IgD-negative memory B cell (primary cell): ENCODE measurements around the gene DCDC2C. TPM values are rescaled to one million over a fixed set of nuclear protein-coding genes. Genes with fewer than 3 reads are reported as not detected.

Experiments
- H3K27ac Mint-ChIP-seq, 3 donors: one replicate each; pipeline ENCODE4 v1.8.0; 2020 to 2022; ENCODE audit warnings: mild to moderate bottlenecking in 3 of 3, mixed read lengths in 3 of 3, moderate library complexity in 1 of 3
- H3K27me3 Mint-ChIP-seq: one replicate; pipeline ENCODE4 v1.8.0; 2021; ENCODE audit warnings: mixed read lengths
- H3K36me3 Mint-ChIP-seq: one replicate; pipeline ENCODE4 v1.8.0; 2020; ENCODE audit warnings: mild to moderate bottlenecking, mixed read lengths
- H3K4me1 Mint-ChIP-seq, 3 donors: one replicate each; pipeline ENCODE4 v1.8.0; 2020 to 2022; ENCODE audit warnings: mixed read lengths in 3 of 3, mild to moderate bottlenecking in 1 of 3
- H3K4me3 Mint-ChIP-seq, 4 donors: one replicate each; pipeline ENCODE4 v1.8.0; 2020 to 2022; ENCODE audit warnings: mild to moderate bottlenecking in 4 of 4, mixed read lengths in 4 of 4, moderate library complexity in 3 of 4
- H3K9me3 Mint-ChIP-seq, 3 donors: one replicate each; pipeline ENCODE4 v1.8.0; 2020 to 2021; ENCODE audit warnings: mixed read lengths in 3 of 3, mild to moderate bottlenecking in 1 of 3
- polyA plus RNA-seq: library from polyadenylated mRNA; unstranded; fragments of 300-500 nt; fragmentation: Illumina TruSeq; gene quantifications from one replicate; pipeline ENCODE4 v1.2.3, GENCODE V29; 2021

Gene DCDC2C
- polyA plus RNA-seq, 1 donor from 2014 or later: not detected

- H3K27ac Mint-ChIP-seq: no peak overlapping the region
- H3K4me3 Mint-ChIP-seq: no peak overlapping the region
- peaks cover 0 to 3% (median 0%) of the 10 kb centered on the region in 3 donors for H3K9me3 Mint-ChIP-seq
- peaks cover 3% of the 10 kb centered on the region for H3K27me3 Mint-ChIP-seq
- no peaks in the 10 kb centered on the region for H3K36me3 Mint-ChIP-seq
- H3K4me1 Mint-ChIP-seq: no peaks in the 10 kb centered on the region
These were observed 9.0 kb downstream of the DCDC2C start for GRCh38 chr2:3712424-3712823.

GRCh38 chr2:3712831-3713503 is 9.6 kb downstream of the DCDC2C start:
- H3K4me1 Mint-ChIP-seq: no peaks in the 10 kb centered on the region
- peaks cover 3% of the 10 kb centered on the region for H3K27me3 Mint-ChIP-seq
- H3K9me3 Mint-ChIP-seq: peaks cover 0 to 3% (median 0%) of the 10 kb centered on the region in 3 donors
- H3K36me3 Mint-ChIP-seq: no peaks in the 10 kb centered on the region
- no peak overlapping the region for H3K27ac Mint-ChIP-seq
- H3K4me3 Mint-ChIP-seq: no peak overlapping the region

- H3K36me3 Mint-ChIP-seq: no peaks in the 10 kb centered on the region
- H3K4me1 Mint-ChIP-seq: no peaks in the 10 kb centered on the region
- peaks cover 7% of the 10 kb centered on the region for H3K27me3 Mint-ChIP-seq
- no peak overlapping the region for H3K27ac Mint-ChIP-seq
- no peak overlapping the region for H3K4me3 Mint-ChIP-seq
- H3K9me3 Mint-ChIP-seq: peaks cover 3 to 16% (median 14%) of the 10 kb centered on the region in 3 donors
These were observed 15.3 kb downstream of the DCDC2C start for GRCh38 chr2:3718679-3719078.

DNA sequence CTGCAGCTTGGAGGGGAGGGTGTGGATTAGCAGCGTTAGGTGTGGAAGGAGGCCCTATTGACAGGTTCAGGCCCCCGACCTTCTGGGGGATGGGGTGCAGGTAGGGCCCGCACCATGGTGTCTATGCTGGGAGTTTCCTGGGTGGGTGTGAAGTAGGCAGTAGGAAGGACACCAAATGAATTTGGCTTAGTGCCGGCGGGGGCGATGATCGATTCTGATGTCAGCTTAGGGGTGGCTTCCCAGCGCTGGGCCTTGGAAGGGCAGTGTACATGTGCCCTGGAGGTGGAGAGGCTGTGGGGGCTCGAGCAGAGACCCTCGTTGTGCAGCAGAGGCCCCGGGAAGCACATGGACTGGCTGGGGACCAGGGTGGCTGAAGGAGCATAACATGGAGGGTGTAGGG is 21.6 kb downstream of the DCDC2C start:
- no peak overlapping the region for H3K27ac Mint-ChIP-seq
- H3K4me3 Mint-ChIP-seq: no peak overlapping the region
- H3K4me1 Mint-ChIP-seq: no peaks in the 10 kb centered on the region
- H3K36me3 Mint-ChIP-seq: no peaks in the 10 kb centered on the region
- H3K27me3 Mint-ChIP-seq: peaks cover 11% of the 10 kb centered on the region
- peaks cover 3 to 19% (median 16%) of the 10 kb centered on the region in 3 donors for H3K9me3 Mint-ChIP-seq

GRCh38 chr2:3725458-3726250 is 22.3 kb downstream of the DCDC2C start:
- peaks cover 11% of the 10 kb centered on the region for H3K27me3 Mint-ChIP-seq
- H3K4me1 Mint-ChIP-seq: no peaks in the 10 kb centered on the region
- peak overlapping the region in 1 of 4 donors; percentile 52 for H3K4me3 Mint-ChIP-seq
- peaks cover 2 to 14% (median 9%) of the 10 kb centered on the region in 3 donors for H3K9me3 Mint-ChIP-seq
- H3K36me3 Mint-ChIP-seq: no peaks in the 10 kb centered on the region
- H3K27ac Mint-ChIP-seq: no peak overlapping the region

DNA sequence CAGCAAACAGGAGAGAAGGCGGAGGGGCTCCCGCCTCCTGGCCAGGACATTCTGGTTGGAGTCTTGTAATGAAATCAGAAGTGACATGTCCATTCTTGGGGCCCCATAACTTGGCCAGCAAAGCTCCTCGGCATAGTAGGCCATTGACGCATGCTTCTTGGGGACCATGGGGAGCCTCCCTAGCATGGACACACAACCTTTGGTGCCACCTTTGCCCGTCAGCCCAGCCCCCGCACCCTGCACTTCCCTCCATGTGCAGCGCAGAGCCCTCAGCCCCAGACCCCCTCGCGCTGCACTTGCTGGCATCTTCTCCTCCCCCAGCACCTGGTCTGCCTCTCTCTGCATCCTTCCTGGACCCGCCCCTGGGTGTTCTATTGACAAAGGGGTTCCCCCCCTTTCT is 23.1 kb downstream of the DCDC2C start:
- H3K27me3 Mint-ChIP-seq: peaks cover 10% of the 10 kb centered on the region
- H3K27ac Mint-ChIP-seq: no peak overlapping the region
- no peaks in the 10 kb centered on the region for H3K36me3 Mint-ChIP-seq
- peaks cover 0 to 10% (median 3%) of the 10 kb centered on the region in 3 donors for H3K9me3 Mint-ChIP-seq
- no peaks in the 10 kb centered on the region for H3K4me1 Mint-ChIP-seq
- no peak overlapping the region for H3K4me3 Mint-ChIP-seq

GRCh38 chr2:3727397-3728045 is 24.1 kb downstream of the DCDC2C start:
- H3K27ac Mint-ChIP-seq: no peak overlapping the region
- no peak overlapping the region for H3K4me3 Mint-ChIP-seq
- no peaks in the 10 kb centered on the region for H3K36me3 Mint-ChIP-seq
- peaks cover 9% of the 10 kb centered on the region for H3K27me3 Mint-ChIP-seq
- peaks cover 0 to 6% (median 0%) of the 10 kb centered on the region in 3 donors for H3K9me3 Mint-ChIP-seq
- no peaks in the 10 kb centered on the region for H3K4me1 Mint-ChIP-seq

GRCh38 chr2:3728104-3729054 is 25.0 kb downstream of the DCDC2C start:
- no peaks in the 10 kb centered on the region for H3K36me3 Mint-ChIP-seq
- peaks cover 0 to 6% (median 0%) of the 10 kb centered on the region in 3 donors for H3K9me3 Mint-ChIP-seq
- peaks cover 6% of the 10 kb centered on the region for H3K27me3 Mint-ChIP-seq
- no peak overlapping the region for H3K27ac Mint-ChIP-seq
- no peaks in the 10 kb centered on the region for H3K4me1 Mint-ChIP-seq
- no peak overlapping the region for H3K4me3 Mint-ChIP-seq

- peaks cover 0 to 6% (median 0%) of the 10 kb centered on the region in 3 donors for H3K9me3 Mint-ChIP-seq
These were observed 25.7 kb downstream of the DCDC2C start for GRCh38 chr2:3729055-3729448.

DNA sequence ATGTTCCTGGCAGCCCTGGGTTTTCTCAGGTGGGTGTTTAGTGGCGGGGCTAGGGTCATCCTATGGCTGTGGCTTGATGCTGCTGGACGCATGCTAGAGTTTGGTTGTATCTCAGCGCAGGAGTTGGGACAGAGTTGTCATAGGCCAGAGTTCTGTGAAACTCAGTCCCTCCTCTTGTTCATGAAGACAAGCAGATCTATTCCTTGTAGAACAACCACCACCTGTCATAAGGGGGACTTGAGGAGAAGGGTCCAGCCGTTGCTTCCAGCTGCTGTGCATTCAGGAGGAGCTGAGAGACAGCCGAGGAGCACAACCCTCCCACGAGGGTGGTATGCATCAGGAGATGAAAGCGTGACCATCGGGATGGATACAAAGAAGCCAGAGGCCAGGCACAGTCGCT is 26.4 kb downstream of the DCDC2C start:
- no peak overlapping the region for H3K4me3 Mint-ChIP-seq
- H3K36me3 Mint-ChIP-seq: no peaks in the 10 kb centered on the region
- no peaks in the 10 kb centered on the region for H3K4me1 Mint-ChIP-seq
- H3K9me3 Mint-ChIP-seq: peaks cover 0 to 6% (median 0%) of the 10 kb centered on the region in 3 donors
- H3K27ac Mint-ChIP-seq: no peak overlapping the region
- peaks cover 6% of the 10 kb centered on the region for H3K27me3 Mint-ChIP-seq

More at GRCh38 chr2:3729055-3729448, 25.7 kb downstream of the DCDC2C start:
- Mint-ChIP-seq H3K4me1 (no peaks in the 10 kb centered on the region), H3K4me3 (no peak overlapping the region), H3K27me3 (peaks cover 6% of the 10 kb centered on the region), H3K27ac (no peak overlapping the region), H3K36me3 (no peaks in the 10 kb centered on the region)

DNA sequence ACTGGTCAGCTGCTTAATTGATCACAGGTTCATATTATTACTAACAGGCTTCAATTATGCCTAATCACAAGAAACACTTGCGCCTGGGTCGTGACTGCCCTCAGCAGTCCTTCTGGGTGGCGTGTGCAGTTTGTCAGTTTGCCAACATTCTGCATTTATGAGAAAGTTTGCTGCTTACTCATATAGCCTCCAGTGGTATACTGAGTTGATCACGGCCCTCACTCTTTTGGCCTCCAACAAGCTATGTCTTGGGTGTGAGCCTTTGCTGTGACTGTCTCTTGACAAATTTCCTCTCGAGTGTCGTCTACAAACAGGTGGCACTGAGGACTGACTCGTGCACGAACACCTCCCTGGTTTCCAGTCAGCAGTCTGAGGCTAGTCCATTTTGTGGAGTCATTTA is 27.3 kb downstream of the DCDC2C start:
- Mint-ChIP-seq H3K27ac (no peak overlapping the region), H3K36me3 (no peaks in the 10 kb centered on the region), H3K27me3 (peaks cover 5% of the 10 kb centered on the region), H3K9me3 (peaks cover 0 to under 1% (median 0%) of the 10 kb centered on the region in 3 donors), H3K4me3 (no peak overlapping the region), H3K4me1 (no peaks in the 10 kb centered on the region)

DNA sequence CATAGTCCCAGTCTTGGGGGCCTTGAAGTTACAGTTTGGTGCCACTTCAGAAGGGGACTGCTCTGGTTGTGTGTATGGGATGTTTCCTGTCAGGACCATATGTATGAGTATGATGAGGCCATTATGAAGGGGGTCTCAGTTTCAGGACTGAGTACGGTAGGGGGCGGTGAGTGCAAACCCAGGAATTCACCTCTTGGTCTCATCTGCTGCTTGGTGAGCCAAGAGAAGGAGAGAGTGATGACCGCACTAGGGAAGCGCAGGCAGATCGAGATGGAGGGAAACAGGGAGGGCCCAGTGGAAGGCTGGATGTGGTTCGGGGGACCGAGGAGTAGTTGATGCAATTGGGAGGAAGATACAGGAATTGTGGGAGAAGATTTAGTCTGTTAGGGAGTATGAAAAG is 28.5 kb downstream of the DCDC2C start:
- Mint-ChIP-seq H3K36me3 (no peaks in the 10 kb centered on the region), H3K27ac (no peak overlapping the region), H3K27me3 (peaks cover 4% of the 10 kb centered on the region), H3K4me3 (no peak overlapping the region), H3K4me1 (no peaks in the 10 kb centered on the region), H3K9me3 (no peaks in the 10 kb centered on the region)

DNA sequence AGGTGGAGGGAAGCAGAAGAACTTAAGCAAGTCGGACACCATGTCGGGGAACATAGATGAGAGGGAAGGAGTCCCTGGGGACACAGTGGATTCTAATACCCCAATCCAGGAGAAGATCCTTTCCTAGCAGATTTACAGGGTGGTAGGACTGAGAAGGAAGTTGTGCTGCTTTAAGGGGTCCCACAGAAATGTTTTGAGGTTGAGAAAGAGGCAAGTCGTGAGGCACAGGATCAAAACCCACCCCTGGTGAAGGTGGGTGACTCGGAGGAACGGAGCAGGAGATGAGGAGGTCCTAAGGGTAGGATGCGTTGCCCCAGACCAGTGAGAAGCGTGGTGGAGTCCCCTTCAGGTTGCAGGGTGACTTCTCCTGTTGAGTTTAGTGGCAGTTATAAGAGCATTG is 32.7 kb downstream of the DCDC2C start:
- no peaks in the 10 kb centered on the region for H3K4me1 Mint-ChIP-seq
- H3K27ac Mint-ChIP-seq: no peak overlapping the region
- no peaks in the 10 kb centered on the region for H3K36me3 Mint-ChIP-seq
- H3K27me3 Mint-ChIP-seq: peaks cover 1% of the 10 kb centered on the region
- H3K4me3 Mint-ChIP-seq: no peak overlapping the region
- no peaks in the 10 kb centered on the region for H3K9me3 Mint-ChIP-seq

GRCh38 chr2:3737128-3737527 is 33.8 kb downstream of the DCDC2C start:
- Mint-ChIP-seq H3K4me3 (no peak overlapping the region), H3K9me3 (no peaks in the 10 kb centered on the region), H3K27ac (no peak overlapping the region), H3K4me1 (no peaks in the 10 kb centered on the region), H3K27me3 (peaks cover 1% of the 10 kb centered on the region), H3K36me3 (no peaks in the 10 kb centered on the region)
